ENCODE data around the gene TNIP2. TPM values are rescaled to one million over a fixed set of nuclear protein-coding genes. Genes with fewer than 3 reads are reported as not detected.
"Not testable (repeated sequence)": the region's sequence is repeated elsewhere in the genome, so short reads cannot be mapped to it uniquely, and the experiment has no call there.

TNIP2 gene
- total and polyA plus RNA-seq, 4 donors: 10.5 to 20.7 (median 13.5) TPM

- H3K36me3 ChIP-seq (ENCODE audit: control insufficient read depth in 4 of 4, insufficient read depth in 3 of 4, low read depth in 1 of 4, low read length in 3 of 4): no peaks in the 10 kb centered on the region
- H3K9me3 ChIP-seq (ENCODE audit: control insufficient read depth in 4 of 4, low read length in 3 of 4): no peaks in the 10 kb centered on the region
- peak overlapping the region; percentile 16 to 53 (median 25) for H3K4me3 ChIP-seq (ENCODE audit: low read depth in 1 of 3, low read length in 3 of 3)
- H3K27me3 ChIP-seq (ENCODE audit: control insufficient read depth in 4 of 4, insufficient read depth in 4 of 4, low read length in 3 of 4): no peaks in the 10 kb centered on the region
- TF ChIP-seq HNF4A (conservative IDR thresholded peaks at IDR 0.05): peak in 1 of 2 donors; percentile 58
- peak in 1 of 2 donors; percentile 87 for TF ChIP-seq EGR1 (IDR thresholded peaks at IDR 0.05; ENCODE audit: low read depth in 2 of 2)
- no peak for TF ChIP-seq NR2F2 (IDR thresholded peaks at IDR 0.05)
- TF ChIP-seq, protein P1, sequence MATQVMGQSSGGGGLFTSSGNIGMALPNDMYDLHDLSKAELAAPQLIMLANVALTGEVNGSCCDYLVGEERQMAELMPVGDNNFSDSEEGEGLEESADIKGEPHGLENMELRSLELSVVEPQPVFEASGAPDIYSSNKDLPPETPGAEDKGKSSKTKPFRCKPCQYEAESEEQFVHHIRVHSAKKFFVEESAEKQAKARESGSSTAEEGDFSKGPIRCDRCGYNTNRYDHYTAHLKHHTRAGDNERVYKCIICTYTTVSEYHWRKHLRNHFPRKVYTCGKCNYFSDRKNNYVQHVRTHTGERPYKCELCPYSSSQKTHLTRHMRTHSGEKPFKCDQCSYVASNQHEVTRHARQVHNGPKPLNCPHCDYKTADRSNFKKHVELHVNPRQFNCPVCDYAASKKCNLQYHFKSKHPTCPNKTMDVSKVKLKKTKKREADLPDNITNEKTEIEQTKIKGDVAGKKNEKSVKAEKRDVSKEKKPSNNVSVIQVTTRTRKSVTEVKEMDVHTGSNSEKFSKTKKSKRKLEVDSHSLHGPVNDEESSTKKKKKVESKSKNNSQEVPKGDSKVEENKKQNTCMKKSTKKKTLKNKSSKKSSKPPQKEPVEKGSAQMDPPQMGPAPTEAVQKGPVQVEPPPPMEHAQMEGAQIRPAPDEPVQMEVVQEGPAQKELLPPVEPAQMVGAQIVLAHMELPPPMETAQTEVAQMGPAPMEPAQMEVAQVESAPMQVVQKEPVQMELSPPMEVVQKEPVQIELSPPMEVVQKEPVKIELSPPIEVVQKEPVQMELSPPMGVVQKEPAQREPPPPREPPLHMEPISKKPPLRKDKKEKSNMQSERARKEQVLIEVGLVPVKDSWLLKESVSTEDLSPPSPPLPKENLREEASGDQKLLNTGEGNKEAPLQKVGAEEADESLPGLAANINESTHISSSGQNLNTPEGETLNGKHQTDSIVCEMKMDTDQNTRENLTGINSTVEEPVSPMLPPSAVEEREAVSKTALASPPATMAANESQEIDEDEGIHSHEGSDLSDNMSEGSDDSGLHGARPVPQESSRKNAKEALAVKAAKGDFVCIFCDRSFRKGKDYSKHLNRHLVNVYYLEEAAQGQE (IDR thresholded peaks at IDR 0.05): no peak
- TF ChIP-seq TAF1 (conservative IDR thresholded peaks at IDR 0.05): no peak
- TF ChIP-seq RXRA (IDR thresholded peaks at IDR 0.05): peak in 1 of 2 donors; percentile 21
- peak; percentile 28 for TF ChIP-seq YY1 (IDR thresholded peaks at IDR 0.05)
- H3K4me1 ChIP-seq (ENCODE audit: control insufficient read depth in 4 of 4, insufficient read depth in 4 of 4, low read length in 3 of 4): peaks cover 8 to 14% (median 12%) of the 10 kb centered on the region in 4 donors
- peak overlapping the region; percentile 81 to 85 for H3K27ac ChIP-seq (ENCODE audit: low read depth in 1 of 2, low read length in 2 of 2)
- DNase-seq (ENCODE audit: low spot score): no peak
- peak overlapping the region in 1 of 2 donors; percentile 67 for H3K9ac ChIP-seq (ENCODE audit: low read depth in 1 of 2, low read length in 2 of 2)
- 50% methylated on average over 23 of the region's 23 CpGs for WGBS
Observed at GRCh38 chr4:2763511-2763967, 7.4 kb upstream of the TNIP2 start.

GRCh38 chr4:2762486-2763370 lies 6.6 kb upstream of the TNIP2 start:
- H3K9ac ChIP-seq (ENCODE audit: low read depth in 1 of 2, low read length in 2 of 2); H3K36me3 ChIP-seq (ENCODE audit: control insufficient read depth in 4 of 4, insufficient read depth in 3 of 4, low read depth in 1 of 4, low read length in 3 of 4); H3K27me3 ChIP-seq (ENCODE audit: control insufficient read depth in 4 of 4, insufficient read depth in 4 of 4, low read length in 3 of 4); DNase-seq (ENCODE audit: low spot score); H3K4me3 ChIP-seq (ENCODE audit: low read depth in 1 of 3, low read length in 3 of 3); H3K27ac ChIP-seq (ENCODE audit: low read depth in 1 of 2, low read length in 2 of 2); H3K9me3 ChIP-seq (ENCODE audit: control insufficient read depth in 4 of 4, low read length in 3 of 4): not testable (repeated sequence)
- peaks cover 8 to 14% (median 12%) of the 10 kb centered on the region in 4 donors for H3K4me1 ChIP-seq (ENCODE audit: control insufficient read depth in 4 of 4, insufficient read depth in 4 of 4, low read length in 3 of 4)
- 97% methylated on average over 40 of the region's 42 CpGs for WGBS

- no peak overlapping the region for H3K27ac ChIP-seq (ENCODE audit: low read depth in 1 of 2, low read length in 2 of 2)
- WGBS: 80% methylated on average over 5 of the region's 5 CpGs
- no peak overlapping the region for H3K4me3 ChIP-seq (ENCODE audit: low read depth in 1 of 3, low read length in 3 of 3)
- DNase-seq (ENCODE audit: low spot score): no peak
- no peak overlapping the region for H3K9ac ChIP-seq (ENCODE audit: low read depth in 1 of 2, low read length in 2 of 2)
- H3K9me3 ChIP-seq (ENCODE audit: control insufficient read depth in 4 of 4, low read length in 3 of 4): no peaks in the 10 kb centered on the region
- no peaks in the 10 kb centered on the region for H3K36me3 ChIP-seq (ENCODE audit: control insufficient read depth in 4 of 4, insufficient read depth in 3 of 4, low read depth in 1 of 4, low read length in 3 of 4)
- no peaks in the 10 kb centered on the region for H3K27me3 ChIP-seq (ENCODE audit: control insufficient read depth in 4 of 4, insufficient read depth in 4 of 4, low read length in 3 of 4)
- H3K4me1 ChIP-seq (ENCODE audit: control insufficient read depth in 4 of 4, insufficient read depth in 4 of 4, low read length in 3 of 4): peaks cover 8 to 14% (median 12%) of the 10 kb centered on the region in 4 donors
- TF ChIP-seq FOXA2 (IDR thresholded peaks at IDR 0.05) (no peak), ZBTB33 (IDR thresholded peaks at IDR 0.05) (no peak), HNF4G (IDR thresholded peaks at IDR 0.05) (no peak), RAD21 (IDR thresholded peaks at IDR 0.05) (no peak), EGR1 (IDR thresholded peaks at IDR 0.05; ENCODE audit: low read depth in 2 of 2) (no peak)
- TF ChIP-seq, protein P2, sequence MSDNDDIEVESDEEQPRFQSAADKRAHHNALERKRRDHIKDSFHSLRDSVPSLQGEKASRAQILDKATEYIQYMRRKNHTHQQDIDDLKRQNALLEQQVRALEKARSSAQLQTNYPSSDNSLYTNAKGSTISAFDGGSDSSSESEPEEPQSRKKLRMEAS (IDR thresholded peaks at IDR 0.05): no peak
Observed at GRCh38 chr4:2762048-2762447, 5.9 kb upstream of the TNIP2 start.
